K562 (cell line): ENCODE data around the gene ZNF562. TPM values are rescaled to one million over a fixed set of nuclear protein-coding genes. Genes with fewer than 3 reads are reported as not detected.

Experiments used
- ARID2 ChIP-seq: fragments of 450-650 bp; IDR thresholded peaks from 2 replicates; pipeline ENCODE4 v1.6.1; 2017; ENCODE audit warnings: antibody characterized with exemption, mild to moderate bottlenecking
- ERF ChIP-seq: fragments of 450-650 bp; formaldehyde crosslinking; IDR thresholded peaks from 2 replicates; pipeline ENCODE4 v1.4.0; 2020; ENCODE audit warnings: mild to moderate bottlenecking, mixed read lengths
- FOXM1 ChIP-seq, 2 experiments: fragments of 450-650 bp in 1 of 2; sonication (generic) in 1 of 2; formaldehyde crosslinking in 1 of 2; IDR thresholded peaks; 2 replicates each; pipeline versions ENCODE4 v1.6.1 to v1.9.0; 2017 to 2022; ENCODE audit warnings: low read depth in 2 of 2, mild to moderate bottlenecking in 2 of 2, missing genetic modification reagents in 1 of 2, moderate library complexity in 1 of 2
- HEY1 ChIP-seq: fragments of 250-450 bp; sonication (Bioruptor Pico); IDR thresholded peaks from 2 replicates; pipeline ENCODE4 v1.5.0; 2020; ENCODE audit warnings: mild to moderate bottlenecking, moderate library complexity, borderline replicate concordance
- HLTF ChIP-seq: fragments of 450-650 bp; IDR thresholded peaks from 2 replicates; pipeline ENCODE4 v1.6.1; 2016
- HMGN3 ChIP-seq: IDR thresholded peaks from 2 replicates; pipeline ENCODE4 v1.6.1; 2011; ENCODE audit warnings: borderline replicate concordance, low read depth, mild to moderate bottlenecking, mixed read lengths, low read length; ENCODE audit not compliant: insufficient read length; ENCODE audit errors: extremely low read depth
- KDM1A ChIP-seq, 2 experiments: fragments of 450-650 bp; IDR thresholded peaks; 2 replicates each; pipeline ENCODE4 v1.6.1; 2016; ENCODE audit warnings: mild to moderate bottlenecking in 2 of 2
- KLF1 ChIP-seq: fragments of 450-650 bp; IDR thresholded peaks from 2 replicates; pipeline ENCODE4 v1.6.1; 2016; ENCODE audit warnings: missing genetic modification characterization, missing compliant biosample characterization
- MIER1 ChIP-seq: fragments of 450-650 bp; IDR thresholded peaks from 2 replicates; pipeline ENCODE4 v1.6.1; 2016; ENCODE audit warnings: antibody characterized with exemption, mild to moderate bottlenecking, low read depth
- MLLT1 ChIP-seq, 2 experiments: fragments of 450-650 bp; IDR thresholded peaks; 2 replicates each; pipeline ENCODE4 v1.6.1; 2016
- MXD1 ChIP-seq: fragments of 250-450 bp; sonication (Bioruptor Pico); IDR thresholded peaks from 2 replicates; pipeline ENCODE4 v1.8.0; 2021; ENCODE audit warnings: borderline replicate concordance, mild to moderate bottlenecking, moderate library complexity; ENCODE audit not compliant: poor library complexity, severe bottlenecking
- NR2C2 ChIP-seq, 2 experiments: fragments of 200-800 bp in 1 of 2; sonication (Bioruptor generic) in 1 of 2; sonication (generic) in 1 of 2; formaldehyde crosslinking in 1 of 2; IDR thresholded peaks; 2 replicates each; pipeline versions ENCODE4 v1.6.1 to v1.8.0; 2016 to 2022; ENCODE audit warnings: mild to moderate bottlenecking in 1 of 2, missing compliant biosample characterization in 1 of 2, missing genetic modification characterization in 1 of 2, missing genetic modification reagents in 1 of 2
- POLR2A ChIP-seq: fragments of 450-650 bp; conservative IDR thresholded peaks from 2 replicates; pipeline ENCODE4 v1.6.1; 2016
- SIN3A ChIP-seq, 2 experiments: fragments of 150-350 bp in 1 of 2; IDR thresholded peaks; 2 replicates each; pipeline ENCODE4 v1.6.1; 2011 to 2016; ENCODE audit warnings: borderline replicate concordance in 2 of 2, low read depth in 2 of 2, low read length in 2 of 2, mild to moderate bottlenecking in 2 of 2, moderate library complexity in 2 of 2; ENCODE audit not compliant: control insufficient read depth in 1 of 2
- SIX5 ChIP-seq, 2 experiments: IDR thresholded peaks; 2 replicates each; pipeline ENCODE4 v1.6.1; 2011; ENCODE audit warnings: low read length in 2 of 2, borderline replicate concordance in 1 of 2, low read depth in 1 of 2, mild to moderate bottlenecking in 1 of 2, moderate library complexity in 1 of 2; ENCODE audit not compliant: insufficient read depth in 1 of 2
- SMARCB1 ChIP-seq: IDR thresholded peaks from 2 replicates; pipeline ENCODE4 v1.6.1; 2011; ENCODE audit warnings: improper control_type of control experiment, low read depth; ENCODE audit not compliant: insufficient read length
- TBP ChIP-seq: optimal IDR thresholded peaks from 2 replicates; pipeline ENCODE3; 2011; ENCODE audit warnings: low read depth, low read length, improper control_type of control experiment
- TOE1 ChIP-seq, 2 experiments: fragments of 450-650 bp in 1 of 2; sonication (generic) in 1 of 2; formaldehyde crosslinking in 1 of 2; IDR thresholded peaks; 2 replicates each; pipeline versions ENCODE4 v1.7.1 to v1.8.0; 2016 to 2022; ENCODE audit warnings: borderline replicate concordance in 2 of 2, mild to moderate bottlenecking in 2 of 2, antibody characterized with exemption in 1 of 2, inconsistent platforms in 1 of 2, low read depth in 1 of 2, missing genetic modification reagents in 1 of 2, moderate library complexity in 1 of 2
- ZNF175 ChIP-seq: fragments of 200-800 bp; sonication (Bioruptor generic); IDR thresholded peaks from 2 replicates; pipeline ENCODE4 v1.6.1; 2016; ENCODE audit warnings: low read depth, mild to moderate bottlenecking, missing genetic modification characterization, missing compliant biosample characterization
- ZNF511 ChIP-seq: sonication (generic); formaldehyde crosslinking; IDR thresholded peaks from 2 replicates; pipeline ENCODE4 v1.8.0; 2022; ENCODE audit warnings: mild to moderate bottlenecking, missing genetic modification reagents
- polyA plus RNA-seq, 8 experiments: library from polyadenylated mRNA; depleted of rRNA in 4 of 8; stranded (reverse) in 5 of 8; unstranded in 3 of 8; fragments of >200 nt; fragmentation: Nextera tagmentation in 2 of 8; fragmentation: Illumina TruSeq in 1 of 8; extraction: Ambion mirVana in 2 of 8; extraction: Trizol in 1 of 8; gene quantifications; 2 replicates each; pipeline versions ENCODE4 v1.2.1 to v1.2.3, GENCODE V29; 2011 to 2014; ENCODE audit warnings: inconsistent platforms in 1 of 8, missing spikeins in 1 of 8
- total RNA-seq, 7 experiments: library from RNA; depleted of rRNA in 6 of 7; stranded (reverse); fragments of >200 nt in 6 of 7; fragmentation: Illumina TruSeq in 2 of 7; extraction: Trizol in 2 of 7; gene quantifications; 2 replicates each; pipeline versions ENCODE4 v1.2.1 to v1.2.3, GENCODE V29; 2011 to 2021; ENCODE audit warnings: low replicate concordance in 1 of 7
- TF ChIP-seq, protein P1 (sequence below), 3 experiments: fragments of 200-800 bp in 1 of 3; sonication (Bioruptor generic) in 1 of 3; sonication (generic) in 1 of 3; formaldehyde crosslinking in 1 of 3; IDR thresholded peaks; 2 replicates each; pipeline versions ENCODE4 v1.6.1 to v1.8.0; 2016 to 2022; ENCODE audit warnings: mild to moderate bottlenecking in 2 of 3, missing compliant biosample characterization in 2 of 3, missing genetic modification characterization in 2 of 3, missing genetic modification reagents in 1 of 3

ZNF562 gene
- total and polyA plus RNA-seq, 9 of the 15 experiments (the other 6 are each of a cell fraction or from before 2014, with no cell fraction given), result 11.8 to 46.9 (median 20.8) TPM

GRCh38 chr19:9621156-9622037 lies 53.5 kb downstream of the ZNF562 start, which contains the start of gene ZNF561 (continued):
- TF ChIP-seq, protein P1, sequence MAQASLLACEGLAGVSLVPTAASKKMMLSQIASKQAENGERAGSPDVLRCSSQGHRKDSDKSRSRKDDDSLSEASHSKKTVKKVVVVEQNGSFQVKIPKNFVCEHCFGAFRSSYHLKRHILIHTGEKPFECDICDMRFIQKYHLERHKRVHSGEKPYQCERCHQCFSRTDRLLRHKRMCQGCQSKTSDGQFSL (CRISPR knock-in tag; IDR thresholded peaks at IDR 0.05), result 0 out of 2 replicates have a peak, but pooled peaks have one; percentile 47
- TF ChIP-seq, protein P1 (tag; IDR thresholded peaks at IDR 0.05), result no peak
- peak; percentile 94; the same call in 1 of the 2 replicates for TF ChIP-seq HLTF
- peak; percentile 31 to 40; a peak in 2 of 4 replicates for TF ChIP-seq SIX5 (IDR thresholded peaks at IDR 0.05; ENCODE audit: borderline replicate concordance in 1 of 2, insufficient read depth in 1 of 2, low read depth in 1 of 2, low read length in 2 of 2)
- peak; percentile 58 for TF ChIP-seq TBP
- TF ChIP-seq POLR2A, result peak; percentile 89
- no peak for TF ChIP-seq SMARCB1
- no peak for TF ChIP-seq NR2C2 (CRISPR knock-in tag; IDR thresholded peaks at IDR 0.05)
- TF ChIP-seq NR2C2 (tag; IDR thresholded peaks at IDR 0.05), result peak; percentile 87
- TF ChIP-seq HEY1 (CRISPR knock-in tag), result no peak
- peak; percentile 73; the same call in 1 of the 2 replicates for TF ChIP-seq ZNF175 (CRISPR knock-in tag)
- peak; percentile 53 to 59; a peak in 1 of 4 replicates for TF ChIP-seq MLLT1 (IDR thresholded peaks at IDR 0.05)
- no peak; the same call in none of the 2 replicates for TF ChIP-seq ZNF511
- TF ChIP-seq MIER1, result peak; percentile 41; the same call in 1 of the 2 replicates
- peak; percentile 16; the same call in 1 of the 2 replicates for TF ChIP-seq ERF (CRISPR knock-in tag)
- TF ChIP-seq KLF1 (tag), result peak; percentile 90
- peak; percentile 26 to 81; a peak in 2 of 4 replicates for TF ChIP-seq SIN3A (IDR thresholded peaks at IDR 0.05; ENCODE audit: borderline replicate concordance in 2 of 2, control insufficient read depth in 1 of 2, low read depth in 2 of 2, low read length in 2 of 2)
- TF ChIP-seq TOE1 (IDR thresholded peaks at IDR 0.05; ENCODE audit: borderline replicate concordance), result peak; percentile 93
- TF ChIP-seq TOE1 (CRISPR knock-in tag; IDR thresholded peaks at IDR 0.05; ENCODE audit: borderline replicate concordance, low read depth), result no peak
- TF ChIP-seq HMGN3, result peak; percentile 38
- peak; percentile 76; the same call in 1 of the 2 replicates for TF ChIP-seq FOXM1 (IDR thresholded peaks at IDR 0.05; ENCODE audit: low read depth)
- TF ChIP-seq FOXM1 (CRISPR knock-in tag; IDR thresholded peaks at IDR 0.05; ENCODE audit: low read depth), result no peak
- no peak for TF ChIP-seq ARID2
- peak; percentile 62 to 80; a peak in 3 of 4 replicates for TF ChIP-seq KDM1A (IDR thresholded peaks at IDR 0.05)
- TF ChIP-seq MXD1 (CRISPR knock-in tag), result no peak
